Measurements from ENCODE around the gene FAM83G.
"Not testable (repeated sequence)": the region's sequence is repeated elsewhere in the genome, so short reads cannot be mapped to it uniquely, and the experiment has no call there.

GRCh38 chr17:19028671-19029070, 24.1 kb upstream of the FAM83G start:
- not testable (repeated sequence) for TF ChIP-seq POLR2AphosphoS5, POLR2A (IDR thresholded peaks at IDR 0.05; ENCODE audit: low read depth, low read length)

All from GM12892 (cell line).